NCI-H2196 (cell line): ENCODE measurements around the gene RAB17.
A peak's percentile ranks its signal among the peaks of the same experiment; 100 is the strongest.
"Not testable (repeated sequence)": the region's sequence is repeated elsewhere in the genome, so short reads cannot be mapped to it uniquely, and the experiment has no call there.

Source experiments
- DNase-seq: peaks from one replicate; lab custom pipeline; 2025; ENCODE audit not compliant: unreplicated experiment; lab: John Stamatoyannopoulos, UW

Gene RAB17

DNA sequence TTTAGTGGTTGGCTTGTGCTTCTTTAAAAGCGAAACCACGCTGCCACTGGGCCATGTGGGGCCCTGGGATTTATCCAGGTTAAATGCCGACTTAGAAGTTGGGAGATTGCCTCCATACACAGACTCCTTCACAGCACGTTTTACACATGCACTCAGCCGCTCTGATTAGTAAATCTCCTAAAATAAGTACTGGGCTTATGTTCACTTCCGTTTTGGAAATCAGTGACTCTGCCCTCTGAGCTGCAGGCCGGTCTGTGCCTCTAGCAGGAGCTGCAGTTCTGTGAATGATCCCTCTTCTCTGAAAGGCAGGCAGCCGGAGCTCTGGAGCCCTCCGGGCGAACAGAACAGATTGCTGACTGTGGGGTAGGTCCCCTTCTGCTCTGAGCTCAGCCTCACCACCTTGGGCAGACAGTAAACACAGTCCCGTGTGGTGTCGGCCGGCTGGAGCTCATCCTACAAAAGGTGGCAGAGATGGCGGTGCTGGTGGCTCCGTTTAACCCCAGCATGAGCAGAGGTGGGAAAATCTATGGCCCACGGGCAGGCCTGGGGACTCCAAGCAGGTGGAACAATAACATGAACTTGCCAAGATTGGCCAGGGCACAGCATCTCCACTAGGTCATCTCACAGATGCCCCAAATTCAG lies 9.8 kb upstream of the RAB17 start:
- DNase-seq, result no peak

DNA sequence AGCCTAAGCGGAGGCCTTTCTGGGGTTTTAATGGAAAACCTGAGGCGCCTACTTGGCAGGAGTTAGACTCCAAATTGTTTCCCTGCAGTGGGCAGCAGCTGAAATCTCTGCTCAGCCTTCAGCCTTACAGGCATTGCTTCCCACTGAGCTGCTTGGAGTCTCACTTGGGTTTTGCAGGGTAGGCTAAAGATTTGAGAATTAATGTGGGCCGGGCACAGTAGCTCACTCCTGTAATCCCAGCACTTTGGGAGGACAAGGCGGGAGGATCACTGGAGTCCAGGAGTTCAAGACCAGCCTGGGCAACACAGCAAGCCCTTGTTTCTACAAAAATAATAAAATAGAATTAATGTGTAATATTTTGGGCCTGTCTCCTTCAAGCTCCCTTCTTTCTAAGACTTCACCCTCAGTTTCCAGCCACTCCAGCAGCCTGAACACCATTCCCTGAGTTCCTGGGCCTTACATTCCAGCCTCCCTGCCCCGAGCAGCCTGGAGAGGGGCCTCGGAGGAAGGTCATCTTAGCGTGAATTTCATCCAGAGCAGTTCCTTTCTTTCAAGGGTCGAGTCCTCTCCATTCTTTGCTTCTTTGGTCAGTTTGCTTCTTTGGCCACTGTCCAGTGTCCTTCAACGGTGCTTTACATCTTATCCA lies 9.1 kb upstream of the RAB17 start:
- DNase-seq, result no peak

GRCh38 chr2:237598468-237599208 lies 8.1 kb upstream of the RAB17 start:
- DNase-seq, result no peak

DNA sequence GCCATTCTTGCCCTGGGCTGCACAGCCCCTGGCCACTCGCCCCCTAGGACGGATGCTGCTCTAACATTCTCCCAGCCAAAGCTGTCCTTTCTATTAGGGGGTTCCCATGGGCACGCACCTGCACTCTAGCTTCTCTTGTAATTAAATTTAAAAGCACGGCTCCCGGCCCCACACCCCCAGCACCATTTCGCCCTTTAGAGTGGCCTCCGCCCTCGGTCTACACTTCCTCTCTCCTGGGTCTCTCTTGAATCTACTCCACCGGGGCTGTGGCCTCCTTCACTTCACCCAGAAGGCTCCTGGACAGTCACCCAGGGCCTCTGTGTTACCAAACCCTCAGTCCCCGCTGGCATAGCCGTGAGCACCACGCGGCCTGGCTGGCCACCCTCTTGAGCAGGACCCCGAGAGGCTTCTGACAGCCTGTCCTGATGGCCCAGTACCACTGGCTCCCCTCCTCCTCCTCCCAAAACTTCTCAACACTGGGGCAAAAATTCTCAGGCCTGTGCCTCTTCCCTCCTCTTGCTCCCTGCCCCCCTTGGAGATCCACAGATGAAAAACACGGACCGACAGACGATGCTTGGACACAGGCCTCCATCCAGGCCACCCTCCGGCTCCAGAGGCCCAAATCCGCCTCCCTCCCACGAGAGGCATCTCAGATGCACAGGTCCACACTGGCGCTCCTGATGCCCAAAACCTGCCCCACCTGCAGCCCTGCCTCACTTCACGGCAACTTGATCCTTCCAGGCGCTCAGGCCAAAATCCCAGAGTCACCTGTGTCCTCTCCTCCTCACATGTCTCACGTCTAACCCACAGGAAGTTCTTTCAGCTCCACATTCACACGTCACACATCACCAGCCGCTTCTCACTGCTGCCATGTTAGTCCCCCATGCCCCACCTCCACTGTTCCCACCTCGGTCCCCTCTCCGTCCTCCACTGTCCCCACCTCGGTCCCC lies 6.9 kb upstream of the RAB17 start:
- no peak for DNase-seq

DNA sequence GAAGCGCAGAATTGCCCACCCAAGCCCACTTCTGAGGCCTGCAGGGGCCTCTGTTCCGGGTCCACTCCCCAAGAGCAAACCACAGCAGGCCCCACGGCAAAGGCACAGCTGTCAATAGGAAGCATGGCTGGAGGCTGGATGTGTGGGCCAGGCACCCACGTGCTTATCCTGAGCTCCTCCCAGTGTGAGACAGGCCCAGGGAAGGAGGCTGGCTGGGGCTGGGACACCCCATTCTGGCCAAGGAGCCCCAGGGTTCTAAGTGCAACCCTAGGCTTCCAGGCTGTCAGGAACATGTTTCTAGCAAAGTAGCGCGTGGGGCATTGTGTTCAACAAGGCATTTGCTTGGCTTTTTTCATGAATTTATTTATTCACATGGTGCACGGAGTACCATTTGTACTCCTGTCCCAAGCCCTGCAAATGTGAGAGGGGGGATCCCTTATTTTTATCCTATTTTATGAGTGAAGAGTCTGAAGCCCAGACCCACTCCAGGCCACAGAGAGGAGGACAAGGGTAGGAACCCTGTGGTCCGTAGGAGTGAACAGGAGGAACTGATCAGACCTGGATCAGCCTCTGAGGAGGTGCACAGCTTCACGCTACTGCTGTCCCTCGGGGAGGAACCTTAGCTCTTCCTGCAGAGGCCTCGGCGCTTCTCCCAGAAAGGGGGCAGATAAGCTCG lies 6.1 kb upstream of the RAB17 start:
- DNase-seq, result no peak

GRCh38 chr2:237595829-237596519 lies 5.4 kb upstream of the RAB17 start:
- DNase-seq, result not testable (repeated sequence)

GRCh38 chr2:237594514-237594871 lies 4.0 kb upstream of the RAB17 start:
- DNase-seq, result no peak

DNA sequence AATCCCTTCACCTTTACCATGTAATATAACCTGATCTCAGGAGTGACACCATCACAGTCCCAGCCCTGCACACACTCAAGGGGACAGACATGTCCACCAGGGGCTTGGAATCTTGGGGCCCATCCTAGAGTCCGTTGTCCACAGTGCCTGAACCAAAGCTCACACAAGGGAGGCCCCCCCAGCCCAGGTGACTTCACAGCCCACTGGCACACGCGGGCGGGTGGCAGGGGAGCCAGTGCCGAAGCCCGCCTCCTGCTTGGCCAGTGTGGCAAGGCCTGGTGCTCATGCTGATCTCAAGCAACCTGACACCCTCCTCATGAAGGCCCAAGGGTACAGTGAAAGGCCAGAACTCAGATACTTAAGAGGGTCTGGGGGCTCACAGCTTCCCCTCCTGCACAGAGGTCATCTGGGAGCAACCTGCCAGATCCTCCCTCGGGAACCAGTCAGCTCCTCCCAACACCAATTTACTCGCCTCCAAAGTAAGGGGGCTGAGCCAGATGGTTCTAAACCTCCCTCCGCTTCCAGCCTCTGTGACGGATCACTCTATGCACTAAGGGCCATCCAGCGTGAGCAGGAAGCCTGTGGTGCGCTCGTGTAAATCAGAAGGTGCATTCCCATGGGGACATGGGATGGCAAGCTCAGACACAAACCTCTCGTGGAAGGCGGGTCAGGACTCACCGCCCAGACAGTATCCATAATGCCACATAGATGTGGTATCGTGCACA lies 3.2 kb upstream of the RAB17 start:
- no peak for DNase-seq

DNA sequence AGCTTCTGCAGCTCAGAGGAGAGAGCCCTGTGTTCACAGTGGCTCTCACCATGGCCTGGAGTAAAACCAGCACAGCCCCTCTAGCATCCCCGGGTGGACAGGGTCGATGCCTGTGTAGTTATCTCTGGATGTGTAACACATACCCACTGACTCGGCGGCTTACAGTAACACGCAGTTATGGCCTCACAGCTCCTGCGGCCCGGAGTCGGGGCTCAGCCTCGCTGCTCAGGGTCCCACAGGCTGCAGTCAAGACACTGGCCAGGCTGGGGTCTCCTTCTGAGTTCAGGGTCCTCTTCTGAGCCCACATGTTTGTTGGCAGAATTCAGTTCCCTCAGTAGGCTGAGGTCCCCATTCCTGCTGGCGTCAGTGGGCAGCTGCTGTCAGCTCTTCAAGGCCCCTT lies 2.5 kb upstream of the RAB17 start:
- no peak for DNase-seq

DNA sequence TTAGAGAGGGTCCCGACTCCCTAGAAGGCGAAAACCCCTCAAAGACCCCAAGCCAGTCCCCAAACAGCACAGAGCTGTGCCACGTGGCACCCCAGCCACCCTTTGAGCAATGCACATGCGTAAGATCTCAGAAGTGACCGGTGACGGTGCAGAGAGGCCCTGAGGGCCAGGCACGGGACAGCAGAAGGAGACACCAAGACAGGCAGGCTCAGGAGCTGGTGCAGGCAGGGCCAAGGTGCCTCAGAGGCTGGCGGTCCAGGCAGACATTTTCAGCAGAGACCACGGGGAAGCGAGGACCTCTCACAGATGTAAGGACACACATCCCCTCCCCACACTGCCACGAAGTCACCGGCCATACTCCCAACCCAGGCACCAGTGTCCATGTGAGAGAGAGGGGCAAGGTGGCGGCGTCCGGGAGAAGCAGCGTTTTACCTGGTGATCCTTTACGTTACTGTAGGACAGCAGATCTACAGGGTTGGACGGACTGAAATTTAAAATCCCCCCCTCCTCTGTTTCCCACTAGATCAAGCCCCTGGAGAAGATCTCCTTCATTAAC lies 2.0 kb upstream of the RAB17 start:
- no peak for DNase-seq

DNA sequence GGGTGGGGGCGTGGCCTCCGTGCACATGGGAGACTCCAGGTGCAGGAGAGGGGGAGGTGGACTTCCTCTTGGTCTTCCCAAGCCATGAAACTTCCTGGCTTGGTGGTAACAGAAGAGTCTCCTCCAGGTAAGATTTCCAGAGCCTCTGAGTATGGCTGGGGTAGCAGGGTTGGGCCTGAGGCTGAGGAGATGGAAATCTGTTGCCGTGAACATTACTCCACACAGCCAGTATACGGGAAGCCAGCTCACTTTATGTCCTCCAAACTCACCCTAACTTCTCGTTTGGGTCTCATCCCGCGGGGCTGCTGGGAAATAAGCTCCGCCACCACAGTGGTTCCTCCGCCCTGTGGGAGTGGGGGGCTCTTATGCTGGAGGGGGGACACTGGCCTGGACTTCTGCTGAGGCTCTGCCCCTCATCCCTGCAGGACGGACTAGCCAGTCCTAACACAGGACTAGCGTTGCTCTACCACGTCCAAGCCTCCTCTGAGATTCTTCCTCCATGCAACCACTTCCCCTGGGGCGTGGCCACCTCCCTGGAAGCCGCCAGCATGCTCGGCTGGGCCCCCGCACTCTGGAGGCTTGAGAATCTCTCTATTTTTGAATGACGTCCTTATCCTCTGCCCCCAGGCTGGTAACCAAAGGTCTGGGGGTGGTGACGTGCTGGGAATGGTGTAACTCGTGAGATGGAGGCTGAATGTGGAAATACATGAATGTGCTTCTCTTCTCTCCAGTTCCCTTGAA lies 777 bp upstream of the RAB17 start:
- peak; percentile 38 for DNase-seq

GRCh38 chr2:237588044-237588696 lies 2.4 kb downstream of the RAB17 start:
- DNase-seq, result no peak

GRCh38 chr2:237585590-237586221 lies 4.8 kb downstream of the RAB17 start:
- DNase-seq, result no peak

GRCh38 chr2:237583385-237584295 lies 6.9 kb downstream of the RAB17 start:
- no peak for DNase-seq

DNA sequence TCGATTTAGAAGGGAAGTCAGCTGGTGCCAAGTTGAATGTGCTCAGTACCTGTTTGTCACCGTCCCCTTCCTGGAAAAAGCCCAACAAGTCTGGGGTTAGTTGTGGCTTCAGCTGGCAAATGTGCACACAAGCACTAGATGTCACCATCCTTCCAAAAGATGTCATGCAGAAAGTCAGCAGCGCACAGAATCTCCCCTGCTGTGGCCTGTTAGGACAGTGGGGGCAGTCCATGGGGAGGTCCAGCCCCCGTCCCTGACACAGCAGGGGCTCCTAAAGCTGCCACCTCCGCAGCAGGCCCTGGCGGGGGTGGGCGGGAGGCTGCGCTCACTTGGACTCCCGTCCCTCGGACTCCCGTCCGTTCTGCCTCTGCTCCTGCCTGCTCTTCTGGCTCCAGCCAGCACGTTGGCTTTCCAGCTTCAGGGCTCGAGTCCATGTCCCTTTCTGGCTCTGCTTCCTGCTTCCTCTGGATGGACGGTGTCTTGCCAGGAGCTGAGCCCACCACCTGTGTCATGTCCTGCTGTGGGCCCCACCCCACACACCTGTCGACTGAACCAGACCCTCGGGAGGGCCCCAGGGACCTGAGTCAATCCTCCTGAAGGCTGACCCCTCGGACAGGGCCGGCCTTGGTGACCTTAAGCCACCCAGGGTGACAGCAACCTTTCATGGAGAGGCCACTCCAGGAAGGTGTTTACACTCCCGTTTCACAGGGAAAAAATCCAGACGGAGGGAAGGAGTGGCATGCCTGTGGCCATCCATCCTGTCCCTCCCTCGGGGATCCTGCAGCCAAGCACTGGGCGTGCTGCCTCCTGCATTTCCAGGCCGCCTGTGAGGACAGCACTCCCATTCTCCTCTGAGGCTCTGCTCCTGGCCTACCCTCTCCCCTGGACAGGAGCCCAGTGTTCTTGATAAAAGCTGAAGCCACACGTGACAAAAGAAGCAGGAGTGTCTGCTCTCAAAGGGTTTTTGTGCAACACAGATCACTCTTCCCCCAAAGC lies 8.5 kb downstream of the RAB17 start:
- peak; percentile 81 for DNase-seq
